ENCODE results near the gene SLC39A6. TPM values are rescaled to one million over a fixed set of nuclear protein-coding genes. Genes with fewer than 3 reads are reported as not detected.
"Not testable (repeated sequence)": the region's sequence is repeated elsewhere in the genome, so short reads cannot be mapped to it uniquely, and the experiment has no call there.

The SLC39A6 gene
- total RNA-seq, 1 donor from 2014 or later = 28.9 TPM

- DNase-seq (no peak), ATAC-seq (no peak)
- Histone ChIP-seq H3K4me1 (no peaks in the 10 kb centered on the region), H3K9me3 (no peaks in the 10 kb centered on the region), H3K27ac (no peak overlapping the region), H3K36me3 (no peaks in the 10 kb centered on the region), H3K4me3 (no peak overlapping the region), H3K27me3 (ENCODE audit: low read depth) (no peaks in the 10 kb centered on the region)
- no peak for TF ChIP-seq CTCF (IDR thresholded peaks at IDR 0.05)
- intact Hi-C loops (cut with DNase I) = loop anchor here (5.0 kb wide), 2 partner anchors 185 to 475 kb away; no protein-coding TSS in a partner anchor
Measured at GRCh38 chr18:36096955-36097354, 32.2 kb downstream of the SLC39A6 start.

- ATAC-seq = no peak
- Histone ChIP-seq H3K4me3 (no peak overlapping the region), H3K4me1 (no peaks in the 10 kb centered on the region), H3K27ac (no peak overlapping the region), H3K9me3 (no peaks in the 10 kb centered on the region), H3K27me3 (ENCODE audit: low read depth) (no peaks in the 10 kb centered on the region), H3K36me3 (no peaks in the 10 kb centered on the region)
- intact Hi-C loops (cut with DNase I) = loop anchor here (5.0 kb wide), 2 partner anchors 186 to 476 kb away; no protein-coding TSS in a partner anchor
- peak; percentile 56 for TF ChIP-seq CTCF (IDR thresholded peaks at IDR 0.05)
- no peak for DNase-seq
Measured at GRCh38 chr18:36095936-36096519, 33.1 kb downstream of the SLC39A6 start.

- no peak for ATAC-seq
- no peak overlapping the region for H3K27ac ChIP-seq
- no peak for TF ChIP-seq CTCF (IDR thresholded peaks at IDR 0.05)
- intact Hi-C loops (cut with DNase I) = no loop called here
- DNase-seq = no peak
- H3K27me3 ChIP-seq (ENCODE audit: low read depth) = no peaks in the 10 kb centered on the region
- H3K9me3 ChIP-seq = no peaks in the 10 kb centered on the region
- no peaks in the 10 kb centered on the region for H3K4me1 ChIP-seq
- H3K36me3 ChIP-seq = no peaks in the 10 kb centered on the region
- H3K4me3 ChIP-seq = no peak overlapping the region
Measured at GRCh38 chr18:36094431-36094830, 34.7 kb downstream of the SLC39A6 start.

- intact Hi-C loops (cut with DNase I); DNase-seq: not testable (repeated sequence)
Measured at GRCh38 chr18:36092116-36092515, 37.0 kb downstream of the SLC39A6 start.

GRCh38 chr18:36089001-36089400 lies 40.1 kb downstream of the SLC39A6 start:
- DNase-seq = no peak
- Histone ChIP-seq H3K36me3 (no peaks in the 10 kb centered on the region), H3K4me3 (no peak overlapping the region), H3K9me3 (no peaks in the 10 kb centered on the region), H3K27ac (no peak overlapping the region), H3K4me1 (no peaks in the 10 kb centered on the region), H3K27me3 (ENCODE audit: low read depth) (no peaks in the 10 kb centered on the region)
- intact Hi-C loops (cut with DNase I) = no loop called here
- no peak for TF ChIP-seq CTCF (IDR thresholded peaks at IDR 0.05)
- ATAC-seq = no peak

More at GRCh38 chr18:36092116-36092515, 37.0 kb downstream of the SLC39A6 start:
- H3K4me3 ChIP-seq; H3K4me1 ChIP-seq; H3K9me3 ChIP-seq; ATAC-seq; H3K36me3 ChIP-seq; H3K27ac ChIP-seq; H3K27me3 ChIP-seq (ENCODE audit: low read depth): not testable (repeated sequence)

- Histone ChIP-seq H3K36me3 (no peaks in the 10 kb centered on the region), H3K27me3 (ENCODE audit: low read depth) (no peaks in the 10 kb centered on the region), H3K27ac (no peak overlapping the region), H3K4me3 (no peak overlapping the region), H3K9me3 (no peaks in the 10 kb centered on the region), H3K4me1 (no peaks in the 10 kb centered on the region)
- TF ChIP-seq CTCF (IDR thresholded peaks at IDR 0.05) = no peak
- intact Hi-C loops (cut with DNase I) = no loop called here
- DNase-seq (no peak), ATAC-seq (no peak)
Measured at GRCh38 chr18:36088256-36088655, 40.9 kb downstream of the SLC39A6 start.
